Stimulated activated CD8-positive, alpha-beta memory T cell treated with anti-CD3 and anti-CD28 coated beads, Interleukin-7, amount 100 ng/mL, for 4 hours (primary cell): ENCODE results near the gene ARHGEF5.
"Not testable (repeated sequence)": the region's sequence is repeated elsewhere in the genome, so short reads cannot be mapped to it uniquely, and the experiment has no call there.

Experiments
- DNase-seq, 2 donors: peaks; one replicate each; pipeline ENCODE4 v3.0.0-alpha.2; 2020; ENCODE audit warnings: low read depth in 2 of 2

ARHGEF5 gene

DNA sequence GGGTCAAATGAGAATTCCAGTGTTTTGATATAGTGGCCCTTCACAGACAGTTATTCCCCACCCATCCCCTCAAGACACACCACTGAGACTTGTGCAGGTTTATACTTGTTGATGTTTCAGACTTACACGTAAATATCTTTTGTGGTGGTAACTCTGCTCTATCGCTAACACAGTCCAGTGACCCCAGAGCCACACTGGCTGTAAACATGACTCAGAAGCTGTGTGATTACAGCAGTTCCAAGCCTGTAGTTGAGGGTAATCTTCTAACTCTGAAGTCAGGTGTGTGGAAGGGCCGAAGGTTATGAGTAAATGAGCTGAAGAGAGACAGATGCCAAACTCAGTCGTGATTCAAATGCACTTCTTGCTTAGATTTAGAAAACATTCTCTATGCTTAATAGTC, 28.9 kb downstream of the ARHGEF5 start:
- no peak for DNase-seq

DNA sequence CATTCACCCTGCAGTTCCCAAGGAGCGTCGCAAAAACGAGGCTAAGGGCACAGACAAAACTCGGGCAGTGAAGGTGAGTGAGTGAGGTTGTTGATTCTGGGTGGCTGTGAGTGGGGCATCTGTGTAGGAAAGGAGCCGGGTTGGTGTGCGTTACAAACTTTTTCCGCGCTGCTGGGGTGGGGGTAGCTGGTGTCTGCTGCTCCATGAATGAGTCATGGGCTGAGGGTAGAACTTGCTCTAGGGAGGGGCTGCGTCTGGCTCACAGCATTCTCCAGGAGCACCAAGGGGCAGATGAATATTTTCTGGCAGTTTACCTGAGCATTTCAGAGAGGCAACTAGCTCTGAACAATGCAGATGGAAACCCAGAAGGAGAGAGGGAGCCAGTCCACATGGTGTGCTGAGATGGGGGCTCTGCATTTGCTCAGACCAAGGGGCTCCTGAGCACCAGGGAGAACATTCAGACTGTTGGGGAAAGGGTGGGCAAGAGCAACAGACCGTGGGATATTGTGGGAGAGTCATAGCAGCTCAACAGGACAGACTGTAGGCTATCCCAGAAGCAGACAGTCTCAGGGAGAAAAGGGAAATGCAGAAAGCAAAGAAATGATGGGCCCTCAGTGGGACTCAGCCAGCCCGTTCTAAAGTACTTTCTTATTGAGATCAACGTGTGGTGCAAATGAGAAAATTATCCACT, 29.5 kb downstream of the ARHGEF5 start:
- DNase-seq, result peak; percentile 10 to 22

DNA sequence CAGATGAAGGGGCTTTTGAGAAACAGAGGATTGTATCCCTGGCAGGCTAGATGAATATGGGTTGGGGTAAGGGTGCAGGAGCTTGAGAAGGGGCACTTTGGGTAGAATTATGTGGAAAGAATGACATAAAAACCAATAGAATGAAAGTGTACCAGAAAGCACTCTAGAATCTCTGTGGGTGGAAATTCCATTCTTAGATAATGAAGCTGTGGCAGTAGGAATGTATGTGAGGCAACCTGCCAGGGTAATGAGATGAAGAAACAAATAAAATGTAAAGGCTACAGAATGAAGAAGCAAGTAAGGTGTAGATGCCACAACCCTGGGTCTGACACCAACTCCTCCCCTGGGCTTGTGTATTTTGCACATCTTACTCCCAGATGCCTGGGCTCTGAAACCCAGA, 31.5 kb downstream of the ARHGEF5 start:
- DNase-seq, result no peak

DNA sequence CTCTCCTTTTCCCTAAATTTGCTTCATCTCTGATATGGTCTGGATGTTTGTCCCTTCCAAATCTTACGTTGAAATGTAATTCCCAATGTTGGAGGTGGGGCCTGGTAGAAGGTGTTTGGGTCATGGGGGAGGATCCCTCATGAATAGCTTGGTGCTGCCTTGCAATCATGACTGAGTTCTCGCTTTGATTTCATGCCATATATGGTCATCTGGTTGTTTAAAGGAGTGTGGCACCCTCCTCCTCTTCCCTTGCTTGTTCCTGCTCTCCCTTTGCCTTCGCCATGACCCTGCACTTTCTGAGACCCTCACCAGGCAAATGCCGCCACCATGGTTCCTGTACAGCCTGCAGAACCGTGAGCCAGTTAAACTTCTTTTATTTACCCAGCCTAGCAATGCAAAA, 33.7 kb downstream of the ARHGEF5 start:
- DNase-seq, result no peak

DNA sequence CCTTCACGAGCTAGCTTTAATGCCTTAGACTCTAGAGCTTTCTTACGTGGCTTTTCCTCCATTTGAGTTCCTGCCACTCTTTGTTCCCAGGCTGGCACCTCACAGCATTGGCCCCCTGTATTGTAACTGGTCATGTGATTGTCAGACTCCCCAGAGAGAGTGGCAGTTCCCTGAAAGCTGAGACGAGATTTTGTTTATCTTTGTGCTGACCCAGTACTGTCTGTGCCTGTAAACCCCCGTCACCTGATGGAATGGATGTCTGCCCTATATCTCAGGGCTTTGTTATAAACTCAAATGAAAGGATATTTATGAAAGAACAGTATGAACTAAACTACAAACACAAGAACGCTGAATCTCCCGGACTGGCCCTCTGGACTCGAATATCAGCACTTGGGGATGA, 35.3 kb downstream of the ARHGEF5 start:
- no peak for DNase-seq

DNA sequence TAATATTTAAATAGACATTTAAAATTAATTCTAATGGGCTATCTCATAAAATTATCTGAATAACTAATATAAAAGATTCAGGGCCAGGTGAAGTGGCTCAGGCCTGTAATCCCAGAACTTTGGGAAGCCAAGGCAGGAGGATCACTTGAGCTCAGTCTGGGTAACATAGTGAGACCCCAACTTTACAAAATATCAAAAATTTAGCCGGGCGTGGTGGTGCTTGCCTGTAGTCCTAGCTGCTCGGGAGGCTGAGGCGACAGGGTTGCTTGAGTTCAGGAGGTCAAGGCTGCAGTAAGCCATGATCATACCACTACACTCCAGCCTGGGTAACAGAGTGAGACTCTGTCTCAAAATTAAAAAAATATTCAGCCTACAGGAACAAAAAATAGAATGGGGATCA, 35.8 kb downstream of the ARHGEF5 start:
- no peak for DNase-seq

DNA sequence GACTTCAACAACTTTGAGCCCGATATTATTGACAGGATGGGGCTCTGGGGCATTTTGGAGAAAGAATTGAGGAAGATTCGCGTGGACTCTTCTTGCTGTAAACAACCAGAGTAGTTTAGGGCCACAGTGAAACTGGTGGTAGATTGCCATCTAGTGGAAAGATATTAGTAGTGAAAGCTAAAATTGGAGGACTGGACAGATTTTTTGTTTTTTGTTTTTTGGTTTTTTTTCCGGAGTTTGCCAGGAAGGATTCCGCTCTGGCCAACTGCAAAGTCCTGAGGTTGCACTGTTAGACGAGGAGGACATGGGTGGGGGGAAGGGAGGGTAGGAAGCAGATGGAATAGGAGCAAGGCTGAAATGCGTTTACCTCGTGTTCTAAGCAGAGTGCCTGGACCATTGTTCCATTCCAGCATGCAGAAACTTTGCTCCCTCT, 36.6 kb downstream of the ARHGEF5 start:
- no peak for DNase-seq

DNA sequence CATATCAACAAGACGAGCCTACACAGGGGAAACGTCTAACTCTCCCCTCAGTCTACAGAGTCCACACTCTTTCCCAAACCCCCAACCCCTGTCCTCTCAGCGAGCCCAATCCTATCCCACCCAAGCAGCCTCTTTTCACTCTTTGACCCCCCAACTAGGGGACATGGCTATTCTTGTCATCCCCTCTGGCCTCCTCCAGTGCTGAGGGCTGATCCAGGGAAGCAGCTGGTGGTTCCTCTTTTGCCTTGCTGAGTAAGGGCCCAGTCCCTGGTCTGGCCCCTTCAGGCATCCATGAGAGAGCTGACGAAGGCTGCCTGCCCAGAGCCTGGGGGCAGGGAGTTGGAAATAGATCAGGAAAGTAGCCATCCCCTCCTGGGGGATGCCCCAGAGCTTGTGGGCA, 41.9 kb downstream of the ARHGEF5 start:
- no peak for DNase-seq

DNA sequence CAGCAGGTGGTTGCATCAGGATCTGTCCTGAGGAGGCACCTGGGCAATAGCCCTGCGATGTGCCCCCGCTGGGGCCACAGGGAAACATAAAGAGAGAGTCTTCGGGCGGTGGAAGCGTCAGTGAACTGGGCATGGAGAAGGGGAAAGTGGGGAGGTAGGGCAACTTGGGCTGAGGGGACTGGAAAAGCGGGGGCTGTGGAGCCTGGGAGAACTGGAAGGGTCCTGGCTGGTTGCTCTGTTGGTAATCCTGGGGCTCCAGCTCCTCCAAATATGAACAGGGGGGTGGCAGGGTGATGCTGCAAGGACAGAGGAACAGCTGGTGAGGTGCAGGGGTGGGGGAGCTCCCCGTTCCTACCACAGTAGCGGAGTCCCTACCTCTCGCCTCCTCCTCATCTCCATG, 43.1 kb downstream of the ARHGEF5 start:
- no peak for DNase-seq

DNA sequence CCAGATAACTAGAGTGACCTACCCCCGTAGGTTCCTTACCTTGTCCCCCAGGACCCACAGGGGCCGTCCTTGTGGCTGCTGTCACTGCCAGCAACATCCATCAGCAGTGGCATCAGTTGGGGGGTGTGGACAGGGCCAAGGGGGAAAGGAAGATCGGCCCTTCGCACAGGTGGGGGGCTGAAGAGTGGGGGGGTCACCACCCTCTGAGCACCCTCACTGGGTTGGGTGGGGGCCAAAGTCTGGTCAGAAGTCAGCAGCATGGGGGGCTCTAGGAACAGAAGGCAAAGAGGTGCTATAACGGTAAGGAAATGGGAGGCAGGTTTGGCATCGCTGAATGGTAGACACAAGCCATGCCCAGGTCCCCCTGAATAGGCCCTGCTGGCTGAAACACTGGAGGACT, 43.7 kb downstream of the ARHGEF5 start:
- no peak for DNase-seq

DNA sequence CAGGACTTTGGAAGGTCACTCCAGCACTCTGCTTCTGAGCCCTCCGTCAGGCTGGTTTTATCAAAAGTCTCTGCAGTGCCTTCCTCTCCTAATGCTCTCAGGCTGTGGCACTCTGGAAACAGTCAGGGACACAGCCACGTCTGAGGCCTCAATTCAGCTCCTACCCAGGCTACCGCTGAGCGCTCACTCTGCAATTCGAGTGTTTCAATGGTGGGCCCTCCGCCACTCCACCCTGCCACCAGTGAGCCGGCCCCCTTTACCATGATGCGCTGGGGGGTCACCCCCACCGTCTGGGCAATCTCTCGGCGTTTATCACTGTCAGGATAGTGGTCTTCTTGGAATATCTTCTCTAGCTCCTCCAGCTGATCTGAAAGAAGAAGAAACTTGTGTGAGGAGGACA, 44.7 kb downstream of the ARHGEF5 start:
- DNase-seq, result no peak

DNA sequence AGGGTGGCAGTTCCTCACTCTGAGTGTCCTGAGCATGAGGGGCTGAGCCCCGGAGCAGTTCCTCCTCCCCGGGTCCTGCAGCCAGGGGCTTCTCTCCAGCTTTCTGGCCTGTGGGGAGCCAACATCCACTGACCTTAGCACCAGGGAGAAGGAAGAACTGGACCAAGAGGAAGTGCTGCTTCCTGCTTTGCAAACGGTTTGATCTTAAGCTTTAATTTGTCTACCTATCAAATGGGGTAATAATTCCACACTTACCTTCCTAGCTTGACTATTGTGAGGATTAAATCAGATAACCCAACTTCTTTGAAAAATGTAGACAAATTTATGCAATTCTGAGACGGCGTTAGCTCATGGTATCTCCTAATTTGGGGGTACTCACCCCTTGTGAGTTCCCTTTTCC, 46.3 kb downstream of the ARHGEF5 start:
- no peak for DNase-seq

DNA sequence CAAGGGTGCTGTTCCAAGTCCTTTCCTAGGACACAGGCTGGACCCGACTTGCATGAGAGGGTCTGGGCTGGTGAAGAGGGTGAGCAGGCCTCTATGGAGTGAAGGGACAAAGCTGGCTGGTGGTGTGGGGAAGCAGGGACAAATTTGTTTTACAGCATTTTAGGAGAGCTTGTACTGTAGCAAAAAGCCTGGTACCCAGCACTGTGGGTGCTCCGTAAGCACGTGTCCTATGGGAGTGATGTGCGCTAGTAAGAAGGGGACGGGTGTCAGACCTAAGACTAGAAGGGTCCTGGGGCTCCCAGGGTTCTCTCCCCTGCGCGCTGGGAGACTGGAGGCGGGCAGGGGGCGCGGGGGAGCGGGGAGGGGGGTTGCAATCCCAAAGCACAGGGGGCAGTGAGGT, 47.9 kb downstream of the ARHGEF5 start:
- no peak for DNase-seq

DNA sequence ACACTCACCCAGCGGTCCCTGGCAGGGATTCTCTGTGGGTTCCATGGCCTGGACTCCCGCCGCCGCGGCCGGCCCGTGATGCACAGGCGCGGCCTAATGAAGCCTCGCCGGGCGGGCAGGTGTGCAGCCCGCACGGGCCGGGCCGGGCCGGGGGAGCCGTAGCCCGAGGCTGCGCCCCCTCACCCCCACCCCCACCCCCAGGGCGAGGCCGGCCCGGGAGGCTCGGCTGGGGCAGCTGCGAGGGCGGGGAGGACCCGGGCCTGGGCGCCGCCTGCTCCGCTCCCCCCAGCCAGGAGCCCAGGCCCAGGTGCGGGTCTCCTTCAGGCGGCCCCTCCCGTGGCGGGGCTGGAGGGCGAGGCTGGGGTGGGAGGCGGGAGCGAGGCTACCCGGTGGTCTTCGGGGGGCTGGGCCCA, 48.5 kb downstream of the ARHGEF5 start, which contains the start of gene NOBOX:
Gene NOBOX, minus strand, starts transcription at position 45 of the 413 bp plus-strand sequence.
- DNase-seq, result no peak

DNA sequence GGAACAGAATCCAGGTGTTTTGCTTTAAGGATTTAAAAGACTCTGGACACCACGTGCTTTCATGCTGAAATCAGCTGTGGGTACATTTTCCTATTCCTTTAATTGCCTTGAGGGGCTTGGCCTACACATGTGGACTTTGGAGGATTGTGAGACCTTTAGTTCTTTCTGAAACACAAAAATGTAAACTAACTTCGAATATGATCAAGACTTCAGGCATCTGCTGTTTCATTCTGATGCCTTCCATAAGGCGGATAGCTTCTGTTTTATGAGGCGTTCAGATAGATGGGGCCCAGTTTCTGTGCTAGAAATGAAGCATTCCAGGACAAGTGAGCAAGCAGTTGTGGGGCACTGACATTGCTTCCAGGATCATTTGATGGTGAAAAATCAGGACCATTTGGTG, 49.7 kb downstream of the ARHGEF5 start:
- no peak for DNase-seq

DNA sequence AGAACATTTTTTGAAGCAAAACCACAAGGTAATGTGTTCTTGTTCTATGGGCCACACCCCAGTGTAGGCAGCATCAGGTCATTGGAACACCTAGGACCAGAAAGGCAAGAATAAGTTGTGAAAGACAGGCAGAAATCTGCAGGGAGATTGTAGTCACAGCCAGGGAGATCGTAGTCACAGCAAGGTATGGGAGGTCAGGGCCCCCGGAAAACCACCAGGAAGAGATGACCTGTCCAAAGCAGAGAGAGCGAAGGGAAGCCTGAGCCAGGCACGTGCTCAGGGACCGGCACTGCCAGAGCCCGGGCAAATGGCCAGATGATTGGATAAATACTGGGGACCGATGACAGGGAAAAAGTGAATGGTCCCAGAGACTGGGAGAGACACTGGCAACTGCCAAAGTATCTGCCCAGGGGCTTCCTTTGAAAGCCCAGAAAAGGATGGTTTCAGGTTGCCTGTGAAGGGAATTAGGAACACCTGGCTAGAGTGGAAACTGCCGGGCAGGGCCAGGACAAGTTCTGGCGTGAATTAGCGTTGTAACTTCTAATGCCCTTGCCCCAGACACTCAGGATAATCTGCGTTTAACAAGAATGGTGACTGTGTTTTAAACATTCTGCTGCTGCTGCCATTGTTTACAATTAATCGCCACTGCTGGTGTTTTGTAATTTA, 52.2 kb downstream of the ARHGEF5 start:
- no peak for DNase-seq

DNA sequence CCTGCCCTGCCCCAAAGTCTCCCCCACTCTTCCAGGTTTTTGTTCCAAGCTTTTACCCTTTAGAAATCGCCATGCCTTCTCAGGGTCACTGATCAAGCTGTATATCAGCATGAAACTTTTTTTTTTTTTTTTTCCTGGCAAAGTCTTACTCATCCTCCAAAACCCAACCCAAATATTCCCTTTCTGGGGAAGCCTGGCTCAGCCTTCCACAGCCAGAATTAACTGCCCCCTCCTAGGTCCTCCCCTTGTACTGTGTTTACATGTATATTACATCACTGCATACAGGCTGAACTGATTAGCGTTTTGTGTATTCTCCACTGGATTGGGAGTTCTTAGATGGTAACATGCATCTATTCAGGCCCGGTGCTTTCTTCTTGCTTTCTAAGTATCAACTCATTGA, 52.9 kb downstream of the ARHGEF5 start:
- DNase-seq, result no peak

DNA sequence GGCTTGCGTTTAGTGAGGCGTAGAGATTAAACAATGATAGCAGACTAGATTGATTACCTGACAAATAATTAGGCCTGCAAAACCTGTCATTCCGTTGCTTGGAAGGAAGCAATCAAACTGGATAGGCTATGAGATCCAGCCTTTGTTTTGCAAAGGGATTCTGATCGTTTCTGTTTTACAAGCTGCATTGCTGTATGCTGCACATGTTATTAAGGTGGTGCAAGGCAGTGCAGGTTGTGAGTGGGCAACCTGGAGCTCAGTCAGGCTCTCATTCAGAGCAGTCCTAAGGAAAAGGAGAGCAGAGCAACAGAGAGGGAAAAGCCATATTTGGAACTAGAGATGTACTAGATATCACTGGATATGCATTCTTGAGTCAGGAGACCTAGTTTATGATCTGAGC, 55.2 kb downstream of the ARHGEF5 start:
- no peak for DNase-seq

DNA sequence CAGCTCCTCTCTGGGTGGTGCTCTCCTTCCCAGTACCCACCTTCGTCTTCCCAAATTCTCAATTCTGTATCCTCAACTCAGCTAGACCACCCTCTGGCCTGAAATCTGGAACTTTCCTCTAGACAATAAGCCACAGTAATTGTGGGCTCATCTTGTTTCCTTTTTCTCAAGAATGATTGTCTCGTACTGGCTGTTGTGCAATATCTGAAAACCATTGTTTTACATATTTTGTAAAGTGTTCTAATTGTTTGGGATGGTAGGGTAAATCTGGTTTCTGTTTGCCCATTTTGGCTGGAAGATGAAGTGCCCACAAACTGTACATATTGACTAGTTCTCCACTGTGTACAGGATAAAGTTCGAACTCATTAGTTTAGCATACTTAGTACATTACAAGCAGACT, 59.6 kb downstream of the ARHGEF5 start:
- no peak for DNase-seq

DNA sequence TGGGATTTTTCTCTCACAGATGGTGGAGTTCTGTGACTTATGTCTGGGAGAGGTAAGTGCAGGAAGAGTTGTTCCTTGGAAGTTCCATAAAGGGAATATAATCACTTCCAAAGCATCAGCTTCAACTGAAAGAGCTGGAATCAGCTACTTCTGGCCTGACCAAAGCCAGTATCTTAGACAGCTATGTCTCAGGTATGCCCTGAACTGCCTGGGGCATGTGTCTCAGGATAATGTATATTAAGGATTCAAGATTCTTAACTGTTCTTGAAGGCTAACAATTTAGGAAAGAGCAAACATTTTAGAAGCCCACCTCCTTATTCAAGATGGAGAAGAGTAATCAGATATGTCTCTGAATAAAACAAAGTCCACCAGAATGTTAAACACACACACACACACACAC, 60.7 kb downstream of the ARHGEF5 start:
- no peak for DNase-seq

DNA sequence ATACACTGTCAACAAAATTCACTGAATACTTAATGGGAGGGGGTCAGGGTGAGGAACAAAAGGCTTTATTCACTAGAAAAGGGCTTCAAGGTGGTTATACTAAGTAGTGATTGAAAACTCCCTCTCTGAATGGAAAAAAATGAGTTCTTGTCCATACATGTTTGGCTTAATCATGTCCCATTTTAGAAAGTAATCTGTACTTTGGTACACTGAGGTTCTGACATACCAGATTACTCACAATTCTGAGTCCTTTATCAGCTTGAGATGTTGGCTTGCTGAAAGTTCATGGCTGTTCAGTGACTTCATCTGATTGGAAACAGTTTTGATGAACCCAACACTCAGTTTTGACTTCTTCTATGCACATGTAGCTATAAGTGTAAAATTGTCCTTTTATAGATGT, 61.1 kb downstream of the ARHGEF5 start:
- DNase-seq, result no peak

DNA sequence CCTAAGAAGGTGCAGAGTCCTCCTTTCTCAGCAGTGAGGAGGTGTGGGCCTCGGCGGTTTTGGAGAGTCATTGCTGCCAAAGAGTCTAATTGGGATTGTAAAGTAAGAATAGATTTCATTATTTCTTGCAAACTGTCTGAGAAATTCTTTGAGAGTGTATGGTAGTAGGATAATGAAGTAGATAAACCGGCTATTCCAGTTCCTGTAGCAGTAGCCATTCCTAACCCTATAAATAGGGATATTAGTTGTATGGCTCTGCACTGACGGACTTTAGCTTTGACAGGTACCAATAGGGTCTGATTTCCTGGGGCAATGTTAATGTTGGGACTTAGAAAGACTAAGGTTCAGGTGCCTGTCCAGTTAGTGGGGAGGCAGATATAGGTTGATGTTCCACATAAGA, 63.7 kb downstream of the ARHGEF5 start:
- not testable (repeated sequence) for DNase-seq

DNA sequence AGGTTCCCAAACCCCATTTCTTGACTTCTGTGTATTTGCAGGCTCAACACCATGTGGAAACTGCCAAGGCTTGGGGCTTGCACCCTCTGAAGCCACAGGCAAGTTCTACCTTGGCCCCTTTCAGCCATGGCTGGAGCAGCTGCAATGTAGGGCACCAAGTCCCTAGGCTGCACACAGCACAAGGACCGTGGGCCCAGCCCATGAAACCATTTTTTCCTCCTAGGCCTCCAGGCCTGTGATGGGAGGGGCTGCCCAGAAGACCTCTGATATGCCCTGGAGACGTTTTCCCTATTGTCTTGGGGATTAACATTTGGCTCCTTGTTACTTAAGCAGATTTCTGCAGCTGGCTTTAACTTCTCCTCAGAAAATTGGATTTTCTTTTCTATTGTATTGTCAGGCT, 72.3 kb downstream of the ARHGEF5 start:
- DNase-seq, result not testable (repeated sequence)

DNA sequence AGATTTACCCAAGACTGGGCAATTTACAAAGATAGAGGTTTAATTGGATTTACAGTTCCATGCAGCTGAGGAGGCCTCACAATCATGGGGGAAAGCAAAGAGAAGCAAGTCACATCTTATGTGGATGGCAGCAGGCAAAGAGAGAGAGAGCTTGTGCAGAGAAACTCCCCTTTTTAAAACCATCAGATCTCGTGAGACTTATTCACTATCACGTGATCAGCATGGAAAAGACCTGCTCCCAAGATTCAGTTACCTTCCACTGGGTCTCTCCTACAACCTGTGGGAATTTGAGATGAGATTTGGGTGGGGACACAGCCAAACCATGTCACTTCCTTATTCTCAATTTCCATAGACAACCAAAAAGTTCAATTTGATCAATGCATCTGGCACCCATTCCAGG, 73.2 kb downstream of the ARHGEF5 start:
- DNase-seq, result no peak
